Ishikawa (cell line): Measurements from ENCODE around the gene STX5.

ENCODE experiments used
- CREB1 ChIP-seq: IDR thresholded peaks from 2 replicates; pipeline ENCODE4 v1.6.1; 2012; ENCODE audit warnings: low read depth
- EP300 ChIP-seq: IDR thresholded peaks from 2 replicates; pipeline ENCODE4 v1.6.1; 2012; ENCODE audit warnings: borderline replicate concordance
- RAD21 ChIP-seq: IDR thresholded peaks from 2 replicates; pipeline ENCODE4 v1.6.1; 2012; ENCODE audit warnings: low read depth
- TF ChIP-seq, protein P1 (sequence below): IDR thresholded peaks from 2 replicates; pipeline ENCODE4 v1.6.1; 2012

DNA sequence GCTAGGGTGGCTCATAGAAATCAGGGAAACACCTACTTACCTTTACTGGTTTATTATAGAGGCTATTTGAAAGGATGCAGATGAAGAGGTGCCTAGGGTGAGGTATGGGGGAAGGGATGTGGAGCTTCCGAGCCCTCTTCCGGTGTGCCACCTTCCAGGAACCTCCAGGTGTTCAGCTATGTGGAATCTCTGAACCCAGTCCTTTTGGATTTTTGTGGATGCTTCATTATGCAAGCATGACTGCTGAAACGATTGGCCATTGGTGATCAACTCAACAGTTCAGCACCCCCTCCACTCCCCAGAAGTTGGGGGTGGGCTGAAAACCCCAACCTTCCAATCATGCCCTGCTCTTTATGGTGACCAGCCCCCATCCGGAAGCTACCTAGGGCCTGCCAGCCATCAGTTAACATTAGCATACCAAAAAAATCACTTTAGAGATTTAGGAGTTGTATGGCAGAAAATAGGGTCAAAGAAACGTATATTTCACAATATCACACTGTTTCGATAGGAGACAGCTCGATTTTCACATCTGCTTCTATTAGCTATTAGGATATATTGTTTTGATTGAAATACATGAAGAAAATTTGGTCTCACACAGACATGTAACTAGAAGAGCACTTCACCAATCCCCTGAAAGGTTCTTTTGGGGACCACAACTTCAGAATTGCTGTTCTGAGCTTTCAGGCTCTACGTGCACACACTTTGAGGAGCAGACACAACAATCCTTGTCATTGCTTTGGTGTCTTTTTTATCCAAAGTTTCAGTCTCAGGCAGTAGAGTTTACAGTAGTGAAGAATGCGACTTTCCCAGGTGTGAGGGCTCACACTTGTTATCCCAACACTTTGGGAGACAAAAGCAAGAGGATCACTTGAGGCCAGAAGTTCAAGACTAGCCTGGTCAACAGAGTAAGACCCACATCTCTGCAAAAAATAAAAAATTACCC lies 73.7 kb downstream of the STX5 start:
- TF ChIP-seq EP300 (no peak), RAD21 (no peak), CREB1 (no peak)
- TF ChIP-seq, protein P1, sequence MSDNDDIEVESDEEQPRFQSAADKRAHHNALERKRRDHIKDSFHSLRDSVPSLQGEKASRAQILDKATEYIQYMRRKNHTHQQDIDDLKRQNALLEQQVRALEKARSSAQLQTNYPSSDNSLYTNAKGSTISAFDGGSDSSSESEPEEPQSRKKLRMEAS = no peak
